ENCODE measurements around the gene PCAT7.

DNA sequence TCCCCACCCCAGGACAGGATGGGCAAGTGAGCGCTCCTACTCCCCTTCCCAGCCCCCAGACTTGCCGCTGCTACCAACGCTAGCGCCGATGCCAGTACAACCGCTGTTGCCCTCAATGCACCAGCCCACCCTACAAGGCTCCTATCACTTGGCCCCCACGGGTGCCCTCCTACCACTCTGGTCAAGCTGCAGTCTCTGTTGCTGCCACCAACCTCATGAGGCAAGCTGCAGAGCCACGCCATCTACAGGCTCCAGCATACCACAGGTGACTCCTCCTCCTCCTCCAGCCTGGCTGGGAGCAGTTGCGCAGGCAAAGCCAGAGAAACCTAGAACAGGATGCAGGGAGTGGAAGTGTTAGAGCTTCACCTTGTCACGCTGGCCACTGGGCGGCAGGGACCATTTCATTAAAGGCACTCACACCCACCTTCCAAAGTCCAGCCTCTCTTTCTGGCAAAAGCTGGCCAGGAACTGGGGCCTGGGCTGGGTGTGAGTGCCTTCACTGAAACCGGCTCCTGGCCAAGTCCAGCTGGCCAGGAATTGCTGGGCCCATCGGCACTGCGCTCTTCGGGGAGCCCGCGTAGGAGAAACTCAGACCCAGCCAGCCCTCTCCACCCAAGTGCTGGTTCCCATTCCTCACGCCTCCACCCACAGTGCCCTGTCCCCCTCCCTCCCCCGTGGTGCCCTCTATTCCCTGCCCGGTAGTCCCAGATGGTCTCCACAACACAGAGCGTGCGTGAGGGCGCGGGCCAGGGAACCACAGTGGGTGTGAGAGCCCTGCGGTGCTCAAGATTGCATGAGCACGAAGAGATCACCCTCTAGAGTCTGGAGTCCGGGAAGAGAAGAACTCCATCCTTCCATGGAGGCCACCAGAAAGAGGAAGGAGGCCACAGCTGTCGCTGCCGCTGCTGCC is 1.6 kb upstream of the PCAT7 start:
- TF ChIP-seq EZH2phosphoT487 (IDR thresholded peaks at IDR 0.05; ENCODE audit: low read length) (no peak), EZH2 (optimal IDR thresholded peaks at IDR 0.05; ENCODE audit: low read depth, low read length) (no peak)
- TF ChIP-seq, protein P1, sequence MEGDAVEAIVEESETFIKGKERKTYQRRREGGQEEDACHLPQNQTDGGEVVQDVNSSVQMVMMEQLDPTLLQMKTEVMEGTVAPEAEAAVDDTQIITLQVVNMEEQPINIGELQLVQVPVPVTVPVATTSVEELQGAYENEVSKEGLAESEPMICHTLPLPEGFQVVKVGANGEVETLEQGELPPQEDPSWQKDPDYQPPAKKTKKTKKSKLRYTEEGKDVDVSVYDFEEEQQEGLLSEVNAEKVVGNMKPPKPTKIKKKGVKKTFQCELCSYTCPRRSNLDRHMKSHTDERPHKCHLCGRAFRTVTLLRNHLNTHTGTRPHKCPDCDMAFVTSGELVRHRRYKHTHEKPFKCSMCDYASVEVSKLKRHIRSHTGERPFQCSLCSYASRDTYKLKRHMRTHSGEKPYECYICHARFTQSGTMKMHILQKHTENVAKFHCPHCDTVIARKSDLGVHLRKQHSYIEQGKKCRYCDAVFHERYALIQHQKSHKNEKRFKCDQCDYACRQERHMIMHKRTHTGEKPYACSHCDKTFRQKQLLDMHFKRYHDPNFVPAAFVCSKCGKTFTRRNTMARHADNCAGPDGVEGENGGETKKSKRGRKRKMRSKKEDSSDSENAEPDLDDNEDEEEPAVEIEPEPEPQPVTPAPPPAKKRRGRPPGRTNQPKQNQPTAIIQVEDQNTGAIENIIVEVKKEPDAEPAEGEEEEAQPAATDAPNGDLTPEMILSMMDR (IDR thresholded peaks at IDR 0.05; ENCODE audit: low read length): no peak

Data from MM.1S (cell line).